H1 (cell line): ENCODE results near the gene LDLRAD4. TPM values are rescaled to one million over a fixed set of nuclear protein-coding genes. Genes with fewer than 3 reads are reported as not detected.

Source experiments
- CTCF ChIA-PET: fragments of 300-600 bp; sonication (Branson Sonifier 250); formaldehyde crosslinking; loops from one replicate; lab custom pipeline; 2021; ENCODE audit not compliant: partially characterized antibody; lab: Charles Lee
- POLR2A ChIA-PET: fragments of 300-600 bp; sonication (Branson Sonifier 250); formaldehyde crosslinking; loops from one replicate; lab custom pipeline; 2021; ENCODE audit warnings: inconsistent platforms; ENCODE audit not compliant: partially characterized antibody; lab: Charles Lee
- DNase-seq, 2 experiments: peaks; one replicate each; pipeline versions ENCODE4 v3.0.0 to v3.0.0-alpha.2; 2010 to 2022; ENCODE audit warnings: low spot score in 2 of 2, low read depth in 1 of 2, mixed read lengths in 1 of 2
- FAIRE-seq: peaks from 2 replicates; lab custom pipeline; 2011; peaks lifted over from hg19 to GRCh38; lab: Jason Lieb, UNC
- H2AFZ ChIP-seq: 2 replicates; pipeline ENCODE4 v1.8.1; 2012; ENCODE audit warnings: low read length, inconsistent platforms
- H2AK5ac ChIP-seq: 2 replicates; pipeline ENCODE4 v1.6.1; 2013; ENCODE audit warnings: low read depth, low read length
- H2BK120ac ChIP-seq: replicated peaks from 2 replicates; pipeline ENCODE3; 2013; ENCODE audit warnings: low read depth, low read length, inconsistent platforms
- H2BK12ac ChIP-seq: 2 replicates; pipeline ENCODE4 v1.6.1; 2013; ENCODE audit warnings: low read depth, low read length
- H2BK15ac ChIP-seq: 2 replicates; pipeline ENCODE4 v1.6.1; 2013; ENCODE audit warnings: low read length
- H2BK20ac ChIP-seq: 2 replicates; pipeline ENCODE4 v1.6.1; 2013; ENCODE audit warnings: low read length
- H2BK5ac ChIP-seq: 2 replicates; pipeline ENCODE4 v1.6.1; 2013; ENCODE audit warnings: low read depth, low read length
- H3K14ac ChIP-seq: 2 replicates; pipeline ENCODE4 v1.6.1; 2013; ENCODE audit warnings: inconsistent platforms; ENCODE audit not compliant: insufficient read length
- H3K18ac ChIP-seq: 2 replicates; pipeline ENCODE4 v1.6.1; 2013; ENCODE audit warnings: low read length; ENCODE audit errors: extremely low read depth
- H3K23ac ChIP-seq: 2 replicates; pipeline ENCODE4 v1.6.1; 2013; ENCODE audit warnings: inconsistent platforms; ENCODE audit not compliant: insufficient read length
- H3K23me2 ChIP-seq: 2 replicates; pipeline ENCODE4 v1.6.1; 2013; ENCODE audit warnings: low read depth, low read length
- H3K27ac ChIP-seq: 2 replicates; pipeline ENCODE4 v1.6.1; 2011; ENCODE audit warnings: low read depth, low read length, inconsistent platforms
- H3K27me3 ChIP-seq, 4 experiments: replicated peaks in 1 of 4; 1 replicate in 1 of 4; 2 replicates in 3 of 4; pipeline versions ENCODE4 v1.6.1 to v1.8.1; 2011 to 2013; ENCODE audit warnings: low read length in 3 of 4, mild to moderate bottlenecking in 3 of 4, inconsistent platforms in 2 of 4, mixed read lengths in 2 of 4, moderate library complexity in 1 of 4; ENCODE audit not compliant: control insufficient read depth in 3 of 4, insufficient read depth in 3 of 4; ENCODE audit errors: extremely low read depth in 1 of 4
- H3K36me3 ChIP-seq, 4 experiments: 2 replicates each; pipeline versions ENCODE4 v1.6.1 to v1.8.1; 2011 to 2013; ENCODE audit warnings: mild to moderate bottlenecking in 4 of 4, low read length in 3 of 4, moderate library complexity in 2 of 4, control low read depth in 1 of 4, inconsistent platforms in 1 of 4; ENCODE audit not compliant: insufficient read depth in 4 of 4, control insufficient read depth in 2 of 4
- H3K4ac ChIP-seq: replicated peaks from 2 replicates; pipeline ENCODE3; 2013; ENCODE audit warnings: low read length, low read depth, mixed read lengths, inconsistent platforms; ENCODE audit not compliant: insufficient read length
- H3K4me1 ChIP-seq, 4 experiments: replicated peaks in 1 of 4; 1 replicate in 1 of 4; 2 replicates in 3 of 4; pipeline versions ENCODE4 v1.6.1 to v1.8.1; 2011 to 2013; ENCODE audit warnings: low read length in 3 of 4, inconsistent platforms in 2 of 4, mixed read lengths in 1 of 4; ENCODE audit not compliant: insufficient read depth in 4 of 4, control insufficient read depth in 3 of 4
- H3K4me2 ChIP-seq, 2 experiments: 2 replicates each; pipeline versions ENCODE4 v1.6.1 to v1.8.1; 2011 to 2013; ENCODE audit warnings: low read depth in 2 of 2, low read length in 2 of 2, control low read depth in 1 of 2, inconsistent platforms in 1 of 2, mild to moderate bottlenecking in 1 of 2; ENCODE audit not compliant: insufficient read depth in 1 of 2
- H3K4me3 ChIP-seq, 4 experiments: fragments of 200-600, 300-600 bp in 1 of 4; sonication (generic), shearing (Covaris generic), sonication (Bioruptor Twin) in 1 of 4; 2 replicates each; pipeline versions ENCODE4 v1.5.1 to v1.8.1; 2011 to 2016; ENCODE audit warnings: low read length in 4 of 4, low read depth in 3 of 4, control low read depth in 2 of 4, inconsistent platforms in 2 of 4, mild to moderate bottlenecking in 2 of 4, mixed read lengths in 1 of 4, moderate library complexity in 1 of 4; ENCODE audit not compliant: insufficient read depth in 2 of 4; ENCODE audit errors: extremely low read depth in 1 of 4
- H3K56ac ChIP-seq: replicated peaks from 2 replicates; pipeline ENCODE3; 2013; ENCODE audit warnings: low read depth, mild to moderate bottlenecking, mixed read lengths, low read length, inconsistent platforms; ENCODE audit not compliant: insufficient read length
- H3K79me1 ChIP-seq: 2 replicates; pipeline ENCODE4 v1.6.1; 2013; ENCODE audit warnings: low read depth, low read length, control low read depth
- H3K79me2 ChIP-seq, 2 experiments: 2 replicates each; pipeline versions ENCODE4 v1.6.1 to v1.8.1; 2012 to 2013; ENCODE audit warnings: low read length in 2 of 2, mild to moderate bottlenecking in 2 of 2, inconsistent platforms in 1 of 2; ENCODE audit not compliant: insufficient read depth in 2 of 2, control insufficient read depth in 1 of 2
- H3K9ac ChIP-seq, 4 experiments: replicated peaks in 1 of 4; 1 replicate in 1 of 4; 2 replicates in 3 of 4; pipeline versions ENCODE4 v1.6.1 to v1.8.1; 2011 to 2013; ENCODE audit warnings: low read depth in 3 of 4, low read length in 3 of 4, control low read depth in 2 of 4, mild to moderate bottlenecking in 2 of 4, moderate library complexity in 2 of 4, inconsistent platforms in 1 of 4; ENCODE audit errors: extremely low read depth in 1 of 4
- H3K9me3 ChIP-seq, 2 experiments: 2 replicates each; pipeline versions ENCODE4 v1.6.1 to v1.8.1; 2012 to 2013; ENCODE audit warnings: mild to moderate bottlenecking in 2 of 2, moderate library complexity in 2 of 2, control low read depth in 1 of 2, inconsistent platforms in 1 of 2, low read depth in 1 of 2, low read length in 1 of 2, mixed read lengths in 1 of 2; ENCODE audit not compliant: insufficient read depth in 2 of 2
- H4K20me1 ChIP-seq, 2 experiments: replicated peaks in 1 of 2; 2 replicates each; pipeline versions ENCODE3 to v1.8.1; 2011 to 2013; ENCODE audit warnings: inconsistent platforms in 2 of 2, low read length in 2 of 2, mild to moderate bottlenecking in 1 of 2; ENCODE audit not compliant: insufficient read depth in 2 of 2, control insufficient read depth in 1 of 2
- H4K5ac ChIP-seq: 2 replicates; pipeline ENCODE4 v1.6.1; 2013; ENCODE audit warnings: low read length, low read depth, mixed read lengths, inconsistent platforms; ENCODE audit not compliant: insufficient read length
- H4K8ac ChIP-seq: 2 replicates; pipeline ENCODE4 v1.8.0; 2013; ENCODE audit warnings: mild to moderate bottlenecking, moderate library complexity, low read length, inconsistent platforms; ENCODE audit not compliant: insufficient read depth; ENCODE audit errors: extremely low read depth
- H4K91ac ChIP-seq: replicated peaks from 2 replicates; pipeline ENCODE3; 2013; ENCODE audit warnings: low read length, mixed read lengths, inconsistent platforms; ENCODE audit not compliant: insufficient read length
- CEBPB ChIP-seq: IDR thresholded peaks from 2 replicates; pipeline ENCODE4 v1.6.1; 2012; ENCODE audit warnings: low read depth, low read length
- GABPA ChIP-seq: IDR thresholded peaks from 2 replicates; pipeline ENCODE4 v1.6.1; 2011; ENCODE audit warnings: mild to moderate bottlenecking, low read length, moderate library complexity, borderline replicate concordance; ENCODE audit not compliant: insufficient read depth
- YY1 ChIP-seq: IDR thresholded peaks from 2 replicates; pipeline ENCODE4 v1.6.1; 2011; ENCODE audit warnings: low read depth, mild to moderate bottlenecking, low read length
- WGBS, 2 experiments: shearing (Covaris generic) in 1 of 2; methylation state at CpG; one replicate each; pipeline versions ENCODE4 v1.1.6 to v1.1.7; 2013 to 2015; ENCODE audit warnings: low lambda C conversion rate in 2 of 2, mixed read lengths in 2 of 2, inconsistent platforms in 1 of 2, low coverage in 1 of 2, missing lambda C conversion rate in 1 of 2; ENCODE audit not compliant: insufficient replicate concordance in 2 of 2, insufficient coverage in 1 of 2, insufficient read length in 1 of 2; ENCODE audit errors: extremely low coverage in 1 of 2, missing lambda C conversion rate in 1 of 2; 5-methylcytosine and 5-hydroxymethylcytosine counted together
- polyA plus RNA-seq, 7 experiments: library from polyadenylated mRNA; depleted of rRNA in 3 of 7; stranded (reverse) in 5 of 7; unstranded in 2 of 7; fragments of >200 nt in 5 of 7; fragments of 200-250 nt in 2 of 7; gene quantifications; 1 replicate in 5 of 7; 2 replicates in 1 of 7; 4 replicates in 1 of 7; pipeline versions ENCODE4 v1.2.1 to v1.2.3, GENCODE V29; 2011 to 2013; ENCODE audit warnings: missing spikeins in 2 of 7, mixed read lengths in 2 of 7
- total RNA-seq: library from RNA; stranded (reverse); fragmentation: NEBNext Ultra II Directional; extraction: Animal tissue kit (Norgen Biotek cat#: 25700); gene quantifications from 2 replicates; pipeline ENCODE4 v1.2.1, GENCODE V29; 2021

Gene LDLRAD4
- total and polyA plus RNA-seq, 2 of the 8 experiments (the other 6 are each of a cell fraction or from before 2014, with no cell fraction given): 0.77 to 1.4 TPM

DNA sequence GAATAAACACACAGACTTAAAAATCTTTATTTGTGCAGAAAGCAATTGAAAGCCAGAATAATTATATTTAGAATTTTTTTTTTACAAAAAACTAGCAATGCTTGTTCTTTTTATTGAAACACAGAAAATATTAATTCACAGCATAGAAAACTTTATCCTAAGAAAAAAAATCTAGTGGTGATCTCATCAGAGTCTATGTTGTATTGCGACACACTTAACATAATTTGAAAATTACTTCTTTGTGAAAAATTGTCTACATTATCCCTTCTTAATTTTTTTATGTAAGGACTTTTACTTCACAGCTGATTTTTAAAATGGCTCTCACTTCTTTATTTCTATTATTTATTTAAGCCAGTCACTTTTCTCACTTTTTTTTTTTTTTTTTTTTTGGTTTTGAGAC lies 103.4 kb downstream of the LDLRAD4 start:
- Histone ChIP-seq H2BK120ac (no peak overlapping the region), H3K27me3 (no peaks in the 10 kb centered on the region), H3K36me3 (no peaks in the 10 kb centered on the region; a peak in 1 of 8 replicates), H3K14ac (no peak overlapping the region), H3K18ac (no peak overlapping the region), H3K27ac (no peak overlapping the region), H2AFZ (no peak overlapping the region), H3K4me2 (no peak overlapping the region), H2BK20ac (no peak overlapping the region), H3K23ac (no peak overlapping the region), H4K8ac (no peak overlapping the region), H4K20me1 (no peaks in the 10 kb centered on the region), H3K79me1 (no peaks in the 10 kb centered on the region; the same call in 1 of the 2 replicates), H4K5ac (no peak overlapping the region), H3K23me2 (no peaks in the 10 kb centered on the region), H2BK15ac (no peak overlapping the region), H3K79me2 (no peaks in the 10 kb centered on the region), H3K4me1 (no peaks in the 10 kb centered on the region), H3K56ac (no peak overlapping the region), H3K4ac (no peak overlapping the region), H2BK12ac (no peak overlapping the region), H3K9ac (no peak overlapping the region), H4K91ac (no peak overlapping the region), H3K9me3 (no peaks in the 10 kb centered on the region), H2BK5ac (no peak overlapping the region), H2AK5ac (no peak overlapping the region), H3K4me3 (no peak overlapping the region)
- FAIRE-seq: no peak
- 91% methylated on average over 1 of the region's 1 CpG; no CpG with 5 or more reads in 1 of the 2 experiments for WGBS, 2 experiments
- no peak for DNase-seq
- POLR2A ChIA-PET: no interaction called here
- TF ChIP-seq CEBPB (peak; percentile 69; the same call in 1 of the 2 replicates), YY1 (no peak), GABPA (no peak)
- CTCF ChIA-PET: interaction anchor here (1.0 to 1.6 kb wide), 3 partner anchors 106 to 204 kb away, joined by 3 to 4 read pairs (median 3); no protein-coding TSS in a partner anchor
